SK-N-SH treated with all-trans-retinoic acid at 6 μM for 48 hours (cell line): Measurements from ENCODE around the gene EDA.

ENCODE experiments used
- ATAC-seq: fragments of 200-7000 bp; cut with Tn5 transposase; 3 replicates; pipeline ENCODE4 v1.9.1; 2020; ENCODE audit warnings: mild to moderate bottlenecking, moderate library complexity
- CSDC2 ChIP-seq: fragments of 250-450 bp; sonication (Bioruptor Pico); IDR thresholded peaks from 2 replicates; pipeline ENCODE4 v1.5.0; 2020; ENCODE audit warnings: mild to moderate bottlenecking, moderate library complexity
- ESRRG ChIP-seq: fragments of 250-450 bp; sonication (Bioruptor Pico); IDR thresholded peaks from 2 replicates; pipeline ENCODE4 v1.6.1; 2021; ENCODE audit warnings: mild to moderate bottlenecking
- GLIS3 ChIP-seq: fragments of 250-450 bp; sonication (Bioruptor Pico); IDR thresholded peaks from 2 replicates; pipeline ENCODE4 v1.5.0; 2020; ENCODE audit warnings: mild to moderate bottlenecking, moderate library complexity
- ISL1 ChIP-seq: fragments of 250-450 bp; sonication (Bioruptor Pico); IDR thresholded peaks from 2 replicates; pipeline ENCODE4 v2.1.2; 2022; ENCODE audit warnings: mild to moderate bottlenecking, moderate library complexity
- OSR1 ChIP-seq: fragments of 250-450 bp; sonication (Bioruptor Pico); IDR thresholded peaks from 2 replicates; pipeline ENCODE4 v1.8.0; 2022; ENCODE audit warnings: moderate library complexity, mild to moderate bottlenecking, inconsistent platforms
- PPARA ChIP-seq: fragments of 250-450 bp; sonication (Bioruptor Pico); IDR thresholded peaks from 2 replicates; pipeline ENCODE4 v1.5.0; 2020; ENCODE audit warnings: mild to moderate bottlenecking, borderline replicate concordance
- RARB ChIP-seq: fragments of 250-450 bp; sonication (Bioruptor Pico); IDR thresholded peaks from 2 replicates; pipeline ENCODE4 v1.8.0; 2021; ENCODE audit warnings: mild to moderate bottlenecking, moderate library complexity
- SNAI2 ChIP-seq: fragments of 250-450 bp; sonication (Bioruptor Pico); IDR thresholded peaks from 2 replicates; pipeline ENCODE4 v1.5.0; 2020; ENCODE audit warnings: mild to moderate bottlenecking, moderate library complexity
- TCF4 ChIP-seq: fragments of 250-450 bp; sonication (Bioruptor Pico); IDR thresholded peaks from 2 replicates; pipeline ENCODE4 v1.8.0; 2021; ENCODE audit warnings: mild to moderate bottlenecking, moderate library complexity, borderline replicate concordance
- TOX ChIP-seq: fragments of 250-450 bp; sonication (Bioruptor Pico); IDR thresholded peaks from 2 replicates; pipeline ENCODE4 v1.8.0; 2021; ENCODE audit warnings: mild to moderate bottlenecking, moderate library complexity, borderline replicate concordance
- ZC3H10 ChIP-seq: fragments of 250-450 bp; sonication (Bioruptor Pico); IDR thresholded peaks from 2 replicates; pipeline ENCODE4 v1.5.1; 2021; ENCODE audit warnings: mild to moderate bottlenecking, moderate library complexity
- ZFP30 ChIP-seq: fragments of 450-650 bp; formaldehyde crosslinking; IDR thresholded peaks from 2 replicates; pipeline ENCODE4 v1.5.0; 2022; ENCODE audit warnings: mild to moderate bottlenecking, moderate library complexity
- ZNF565 ChIP-seq: fragments of 450-650 bp; formaldehyde crosslinking; conservative IDR thresholded peaks from 2 replicates; pipeline ENCODE4 v1.5.0; 2020; ENCODE audit warnings: low read depth, mild to moderate bottlenecking, moderate library complexity
- ZNF70 ChIP-seq: fragments of 450-650 bp; formaldehyde crosslinking; IDR thresholded peaks from 2 replicates; pipeline ENCODE4 v1.5.0; 2020; ENCODE audit warnings: mild to moderate bottlenecking, moderate library complexity
- ZNF8 ChIP-seq: fragments of 450-650 bp; formaldehyde crosslinking; IDR thresholded peaks from 2 replicates; pipeline ENCODE4 v1.5.0; 2020; ENCODE audit warnings: mild to moderate bottlenecking, moderate library complexity
- TF ChIP-seq, protein P1 (sequence below): fragments of 250-450 bp; sonication (Bioruptor Pico); IDR thresholded peaks from 2 replicates; pipeline ENCODE4 v1.5.1; 2020; ENCODE audit warnings: low read depth, mild to moderate bottlenecking, moderate library complexity
- TF ChIP-seq, protein P2 (sequence below): fragments of 250-450 bp; sonication (Bioruptor Pico); IDR thresholded peaks from 2 replicates; pipeline ENCODE4 v1.5.0; 2020; ENCODE audit warnings: mild to moderate bottlenecking, moderate library complexity
- TF ChIP-seq, protein P3 (sequence below): fragments of 250-450 bp; sonication (Bioruptor Pico); IDR thresholded peaks from 2 replicates; pipeline ENCODE4 v1.8.0; 2021; ENCODE audit warnings: low read depth, mild to moderate bottlenecking, moderate library complexity, borderline replicate concordance

EDA gene

DNA sequence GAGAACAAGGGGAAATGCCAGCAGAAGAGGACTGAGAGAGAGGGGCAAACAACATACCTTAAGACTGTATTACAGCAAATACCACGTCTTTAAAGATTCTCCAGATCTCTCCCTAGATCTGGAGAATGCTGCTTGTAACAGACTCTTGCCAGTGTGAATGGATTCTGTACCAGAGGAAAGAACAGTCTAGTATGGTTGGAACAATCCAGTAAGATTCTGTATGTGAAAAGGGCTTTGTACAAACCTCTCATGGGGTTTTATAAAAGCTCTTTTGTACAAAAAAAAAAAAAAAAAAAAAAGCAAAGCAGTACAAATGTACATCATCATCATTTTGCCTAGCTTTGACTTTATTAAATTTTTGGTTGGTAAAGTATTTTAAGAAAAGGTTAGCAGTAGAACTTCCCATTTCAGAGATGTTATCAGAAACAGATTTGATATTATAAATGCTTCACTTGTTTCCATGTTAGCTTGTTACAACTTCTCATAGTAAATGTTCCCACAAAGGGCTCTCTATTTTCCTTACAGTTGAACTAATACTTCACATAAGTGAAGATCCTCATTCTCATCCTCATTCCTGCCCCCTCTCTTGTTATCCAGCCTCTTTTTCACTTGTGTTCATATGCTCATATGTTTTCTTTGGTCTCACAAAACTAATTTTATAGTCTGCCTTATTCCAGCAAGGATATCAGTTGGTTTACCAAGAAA, 144.2 kb downstream of the EDA start:
- TF ChIP-seq ZFP30 (CRISPR knock-in tag): no peak
- no peak for TF ChIP-seq ISL1
- TF ChIP-seq, protein P1, sequence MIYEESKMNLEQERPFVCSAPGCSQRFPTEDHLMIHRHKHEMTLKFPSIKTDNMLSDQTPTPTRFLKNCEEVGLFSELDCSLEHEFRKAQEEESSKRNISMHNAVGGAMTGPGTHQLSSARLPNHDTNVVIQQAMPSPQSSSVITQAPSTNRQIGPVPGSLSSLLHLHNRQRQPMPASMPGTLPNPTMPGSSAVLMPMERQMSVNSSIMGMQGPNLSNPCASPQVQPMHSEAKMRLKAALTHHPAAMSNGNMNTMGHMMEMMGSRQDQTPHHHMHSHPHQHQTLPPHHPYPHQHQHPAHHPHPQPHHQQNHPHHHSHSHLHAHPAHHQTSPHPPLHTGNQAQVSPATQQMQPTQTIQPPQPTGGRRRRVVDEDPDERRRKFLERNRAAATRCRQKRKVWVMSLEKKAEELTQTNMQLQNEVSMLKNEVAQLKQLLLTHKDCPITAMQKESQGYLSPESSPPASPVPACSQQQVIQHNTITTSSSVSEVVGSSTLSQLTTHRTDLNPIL (CRISPR knock-in tag): no peak
- no peak for ATAC-seq

DNA sequence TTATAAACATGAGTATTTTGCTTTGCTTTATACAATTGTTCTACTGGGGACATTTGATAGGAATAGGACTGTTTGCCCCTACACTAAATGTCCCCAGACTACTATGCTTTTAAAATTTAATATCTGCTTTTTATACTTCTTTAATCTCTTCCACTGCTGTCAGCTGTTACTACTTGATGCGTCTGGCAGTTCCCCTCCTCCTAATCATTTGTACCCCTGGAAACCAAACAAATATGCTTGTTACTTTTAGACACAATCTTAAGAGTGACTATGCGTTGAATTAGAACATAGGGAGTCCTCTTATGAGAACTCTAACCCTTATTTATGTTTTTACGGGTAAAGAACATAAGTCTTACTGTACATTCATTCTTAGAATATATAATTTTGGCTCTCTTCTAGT, 145.7 kb downstream of the EDA start:
- no peak for TF ChIP-seq ZNF70 (CRISPR knock-in tag)
- TF ChIP-seq, protein P2, sequence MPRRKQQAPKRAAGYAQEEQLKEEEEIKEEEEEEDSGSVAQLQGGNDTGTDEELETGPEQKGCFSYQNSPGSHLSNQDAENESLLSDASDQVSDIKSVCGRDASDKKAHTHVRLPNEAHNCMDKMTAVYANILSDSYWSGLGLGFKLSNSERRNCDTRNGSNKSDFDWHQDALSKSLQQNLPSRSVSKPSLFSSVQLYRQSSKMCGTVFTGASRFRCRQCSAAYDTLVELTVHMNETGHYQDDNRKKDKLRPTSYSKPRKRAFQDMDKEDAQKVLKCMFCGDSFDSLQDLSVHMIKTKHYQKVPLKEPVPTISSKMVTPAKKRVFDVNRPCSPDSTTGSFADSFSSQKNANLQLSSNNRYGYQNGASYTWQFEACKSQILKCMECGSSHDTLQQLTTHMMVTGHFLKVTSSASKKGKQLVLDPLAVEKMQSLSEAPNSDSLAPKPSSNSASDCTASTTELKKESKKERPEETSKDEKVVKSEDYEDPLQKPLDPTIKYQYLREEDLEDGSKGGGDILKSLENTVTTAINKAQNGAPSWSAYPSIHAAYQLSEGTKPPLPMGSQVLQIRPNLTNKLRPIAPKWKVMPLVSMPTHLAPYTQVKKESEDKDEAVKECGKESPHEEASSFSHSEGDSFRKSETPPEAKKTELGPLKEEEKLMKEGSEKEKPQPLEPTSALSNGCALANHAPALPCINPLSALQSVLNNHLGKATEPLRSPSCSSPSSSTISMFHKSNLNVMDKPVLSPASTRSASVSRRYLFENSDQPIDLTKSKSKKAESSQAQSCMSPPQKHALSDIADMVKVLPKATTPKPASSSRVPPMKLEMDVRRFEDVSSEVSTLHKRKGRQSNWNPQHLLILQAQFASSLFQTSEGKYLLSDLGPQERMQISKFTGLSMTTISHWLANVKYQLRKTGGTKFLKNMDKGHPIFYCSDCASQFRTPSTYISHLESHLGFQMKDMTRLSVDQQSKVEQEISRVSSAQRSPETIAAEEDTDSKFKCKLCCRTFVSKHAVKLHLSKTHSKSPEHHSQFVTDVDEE (CRISPR knock-in tag): no peak
- TF ChIP-seq CSDC2 (CRISPR knock-in tag): no peak
- no peak for ATAC-seq

DNA sequence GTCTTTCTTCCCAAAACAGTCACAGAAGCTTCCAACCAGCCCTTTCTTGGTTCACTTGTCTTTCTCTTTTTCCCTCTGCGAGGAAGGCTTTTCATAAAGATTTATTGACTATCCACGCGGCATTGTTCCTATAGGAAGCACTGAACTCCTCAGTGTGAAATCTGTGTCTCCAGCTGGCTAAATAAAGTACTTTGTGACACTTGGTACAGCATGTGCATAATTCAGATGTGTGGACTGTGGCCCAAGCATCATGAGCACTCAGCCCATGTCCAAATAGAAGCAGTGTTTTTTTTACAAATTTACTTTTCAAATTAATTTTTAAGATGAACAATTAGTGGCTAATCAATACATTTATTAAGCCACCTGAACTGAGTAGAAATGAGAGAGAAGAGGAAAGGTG, 146.4 kb downstream of the EDA start:
- ATAC-seq: no peak
- TF ChIP-seq TCF4 (no peak), OSR1 (no peak), ZNF8 (CRISPR knock-in tag) (no peak), ZNF565 (CRISPR knock-in tag) (no peak), TOX (CRISPR knock-in tag) (no peak), GLIS3 (no peak), PPARA (CRISPR knock-in tag) (no peak), SNAI2 (CRISPR knock-in tag) (no peak), RARB (CRISPR knock-in tag) (no peak), ESRRG (CRISPR knock-in tag) (no peak)
- TF ChIP-seq, protein P1 (CRISPR knock-in tag): no peak
- TF ChIP-seq, protein P2 (CRISPR knock-in tag): no peak

DNA sequence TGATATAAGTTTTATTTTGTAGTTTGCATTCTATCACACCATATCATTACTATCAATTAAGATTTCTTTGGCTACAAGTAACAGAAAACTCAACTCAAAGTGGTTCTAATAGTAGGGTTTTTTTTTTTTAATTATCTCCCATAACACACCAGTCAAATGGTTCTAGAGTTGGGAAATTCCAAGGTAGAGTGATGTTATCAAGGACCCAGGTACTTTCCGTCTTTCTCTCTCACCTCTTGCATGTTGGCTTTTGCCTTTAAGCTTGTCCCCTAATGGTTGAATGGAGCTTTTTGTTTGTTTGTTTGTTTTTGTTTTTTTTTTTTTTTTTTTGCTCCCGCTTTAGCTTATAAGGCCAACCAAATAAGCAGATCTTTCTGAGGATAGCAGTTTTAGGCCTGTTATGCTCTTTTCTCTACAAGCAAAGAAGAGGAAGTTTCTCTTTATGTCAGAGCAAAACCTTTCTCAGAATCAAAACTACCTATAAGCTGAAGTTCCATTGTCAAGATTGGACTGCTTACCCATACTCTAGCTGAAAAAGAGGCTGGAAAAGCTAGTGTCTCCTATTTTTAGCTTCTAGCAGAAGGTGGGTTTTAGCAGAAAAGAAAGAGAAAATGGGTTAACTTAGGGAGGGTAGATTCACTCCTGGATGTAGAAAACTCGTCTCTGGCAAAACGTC, 177.5 kb downstream of the EDA start:
- TF ChIP-seq, protein P3, sequence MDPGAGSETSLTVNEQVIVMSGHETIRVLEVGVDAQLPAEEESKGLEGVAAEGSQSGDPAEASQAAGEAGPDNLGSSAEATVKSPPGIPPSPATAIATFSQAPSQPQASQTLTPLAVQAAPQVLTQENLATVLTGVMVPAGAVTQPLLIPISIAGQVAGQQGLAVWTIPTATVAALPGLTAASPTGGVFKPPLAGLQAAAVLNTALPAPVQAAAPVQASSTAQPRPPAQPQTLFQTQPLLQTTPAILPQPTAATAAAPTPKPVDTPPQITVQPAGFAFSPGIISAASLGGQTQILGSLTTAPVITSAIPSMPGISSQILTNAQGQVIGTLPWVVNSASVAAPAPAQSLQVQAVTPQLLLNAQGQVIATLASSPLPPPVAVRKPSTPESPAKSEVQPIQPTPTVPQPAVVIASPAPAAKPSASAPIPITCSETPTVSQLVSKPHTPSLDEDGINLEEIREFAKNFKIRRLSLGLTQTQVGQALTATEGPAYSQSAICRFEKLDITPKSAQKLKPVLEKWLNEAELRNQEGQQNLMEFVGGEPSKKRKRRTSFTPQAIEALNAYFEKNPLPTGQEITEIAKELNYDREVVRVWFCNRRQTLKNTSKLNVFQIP (CRISPR knock-in tag): no peak
- TF ChIP-seq CSDC2 (CRISPR knock-in tag) (no peak), SNAI2 (CRISPR knock-in tag) (no peak), TCF4 (no peak), ZC3H10 (CRISPR knock-in tag) (no peak), PPARA (CRISPR knock-in tag) (no peak), TOX (CRISPR knock-in tag) (no peak), ZNF8 (CRISPR knock-in tag) (no peak)
- ATAC-seq: no peak
